Esophagus mucosa (tissue), 1 donor: Measurements from ENCODE around the gene MXRA7. TPM values are rescaled to one million over a fixed set of nuclear protein-coding genes. Genes with fewer than 3 reads are reported as not detected.
"Not testable (repeated sequence)": the region's sequence is repeated elsewhere in the genome, so short reads cannot be mapped to it uniquely, and the experiment has no call there.

Experiments
- ATAC-seq: fragments of 200-7000 bp; cut with Tn5 transposase; one replicate; pipeline ENCODE4 v1.9.1; 2020
- total RNA-seq: library from RNA; stranded (reverse); gene quantifications from one replicate; pipeline ENCODE4 v1.2.4, GENCODE V29; 2023
- donor health status: DM: yes; HTN: yes; CAD: no.

MXRA7 gene
- total RNA-seq, 1 donor from 2014 or later = 32.3 TPM

DNA sequence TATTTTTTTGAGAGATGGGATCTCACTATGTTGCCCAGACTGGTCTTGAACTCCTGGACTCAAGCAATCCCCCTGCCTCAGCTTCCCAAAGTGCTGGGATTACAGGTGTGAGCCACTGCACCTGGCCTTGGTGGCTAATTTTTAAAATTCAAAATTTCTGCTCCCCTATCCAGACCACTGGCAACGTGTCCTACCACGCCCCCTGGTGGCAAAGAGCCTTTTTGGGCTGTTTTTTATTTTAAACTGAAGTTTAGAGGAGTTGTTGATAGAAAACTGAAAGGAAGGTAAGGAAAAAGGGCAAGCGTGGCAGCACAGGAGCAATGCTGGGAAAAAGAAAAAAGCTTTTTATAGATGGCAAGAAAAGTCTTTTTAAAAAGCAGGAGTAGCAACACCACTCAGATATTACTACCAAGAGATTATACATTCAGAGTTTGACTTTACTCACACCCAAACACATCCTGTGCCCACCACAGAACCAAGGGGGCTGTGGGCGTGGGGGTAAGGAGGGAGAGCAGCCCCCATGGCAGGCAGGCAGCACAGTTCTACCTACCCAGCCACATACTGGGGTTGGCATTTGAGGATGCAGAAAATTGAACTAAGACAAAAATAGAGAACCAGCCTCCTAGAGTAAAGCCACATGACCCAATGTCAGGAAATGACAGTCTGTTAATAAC is 4.2 kb upstream of the MXRA7 start:
- ATAC-seq = no peak

DNA sequence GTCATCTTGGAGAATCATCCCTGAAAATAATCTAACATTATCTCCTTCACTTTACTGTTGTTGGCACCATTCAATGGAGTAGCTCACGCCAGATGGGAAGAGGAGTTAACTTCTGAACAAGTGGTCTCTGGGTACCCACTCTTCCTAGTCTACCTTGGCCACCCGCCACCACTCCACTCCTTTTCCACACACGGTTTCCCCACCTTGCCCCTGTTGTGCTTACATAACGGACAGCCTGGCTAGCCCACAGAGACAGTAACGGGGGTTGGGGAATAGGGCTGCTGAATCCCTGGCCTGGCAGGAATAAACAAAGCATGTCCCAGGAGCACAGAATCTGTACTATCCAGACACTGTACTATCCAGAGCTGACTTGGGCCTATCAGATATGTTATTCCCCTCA is 3.6 kb upstream of the MXRA7 start:
- ATAC-seq = no peak

DNA sequence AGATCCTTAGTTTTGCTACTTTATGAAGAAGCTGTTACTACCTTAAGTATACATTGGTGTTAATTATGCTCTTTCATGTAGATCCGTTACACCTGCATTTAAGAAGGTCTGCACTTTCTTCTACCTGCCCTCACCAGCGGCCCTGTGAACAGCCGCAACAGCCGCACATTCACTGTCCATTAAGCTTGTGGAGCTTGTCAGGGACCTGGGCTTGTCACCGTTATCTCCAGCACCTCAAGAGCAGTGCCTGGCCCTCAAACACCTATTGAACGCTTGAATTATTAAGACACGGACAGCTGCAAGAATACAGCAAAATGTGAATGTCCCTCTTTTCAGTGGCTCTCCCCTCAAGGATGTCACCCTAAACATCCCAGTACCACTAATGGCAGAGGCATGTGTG is 3.0 kb upstream of the MXRA7 start:
- ATAC-seq = no peak

DNA sequence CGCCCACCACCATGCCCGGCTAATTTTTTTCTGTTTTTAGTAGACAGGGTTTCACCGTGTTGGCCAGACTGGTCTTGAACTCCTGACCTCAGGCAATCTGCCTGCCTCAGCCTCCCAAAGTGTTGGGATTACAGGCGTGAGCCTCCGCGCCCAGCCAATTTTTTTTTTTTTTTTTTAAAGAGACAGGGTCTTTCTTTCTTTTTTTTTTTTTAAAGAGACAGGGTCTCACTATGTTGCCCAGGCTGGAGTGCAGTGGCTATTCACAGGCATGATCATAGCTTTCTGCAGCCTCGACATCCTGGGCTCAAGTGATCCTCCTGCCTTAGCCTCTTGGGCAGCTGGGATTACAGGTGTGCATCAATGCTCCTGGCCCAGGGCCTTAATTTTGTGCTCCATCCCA is 1.6 kb upstream of the MXRA7 start:
- not testable (repeated sequence) for ATAC-seq

DNA sequence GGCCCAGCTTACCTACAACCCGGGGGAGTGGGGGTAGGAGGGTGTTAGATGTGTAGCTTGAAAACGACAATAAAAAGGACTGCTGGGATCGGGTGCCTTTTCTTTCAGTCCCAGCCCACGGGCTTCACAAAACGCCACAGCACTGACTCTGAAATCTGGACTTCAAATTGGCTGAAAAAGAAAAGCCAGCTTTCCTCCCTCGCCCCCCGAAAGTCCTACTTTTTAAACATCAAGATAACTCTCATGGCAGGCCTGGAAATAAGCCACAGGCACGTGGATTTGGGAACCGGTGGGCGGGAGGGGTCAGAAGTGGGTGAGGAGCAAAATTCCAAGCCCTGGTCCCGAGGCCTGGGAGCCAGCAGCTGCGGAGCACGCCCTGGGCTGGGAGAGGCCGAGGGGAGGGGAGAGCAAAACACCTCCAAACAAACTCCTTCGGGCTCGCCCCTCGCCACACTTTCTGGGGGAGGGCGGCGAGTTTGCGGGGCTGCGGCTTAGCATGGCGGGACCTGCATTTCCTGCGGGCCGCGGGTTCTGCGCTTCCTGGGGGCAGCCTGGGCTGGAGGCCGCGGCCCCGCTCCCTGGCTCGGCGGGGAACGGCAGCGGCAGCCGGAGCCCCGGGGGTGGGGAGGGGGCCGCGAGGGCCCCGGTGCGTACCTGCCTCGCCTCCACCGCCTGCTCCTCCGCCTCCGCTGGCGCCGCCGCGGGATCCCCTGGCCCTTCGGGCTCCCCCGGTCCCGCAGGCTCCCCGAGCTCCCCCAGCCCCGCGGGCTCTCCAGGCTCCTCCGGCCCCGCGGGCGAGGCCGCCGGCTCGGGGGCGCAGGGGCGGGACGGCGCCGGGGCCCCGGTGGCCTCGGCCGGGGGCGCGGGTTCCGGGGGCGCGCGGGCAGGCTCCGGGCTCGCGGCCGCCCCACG is 558 bp downstream of the MXRA7 start:
- peak; percentile 13 for ATAC-seq

DNA sequence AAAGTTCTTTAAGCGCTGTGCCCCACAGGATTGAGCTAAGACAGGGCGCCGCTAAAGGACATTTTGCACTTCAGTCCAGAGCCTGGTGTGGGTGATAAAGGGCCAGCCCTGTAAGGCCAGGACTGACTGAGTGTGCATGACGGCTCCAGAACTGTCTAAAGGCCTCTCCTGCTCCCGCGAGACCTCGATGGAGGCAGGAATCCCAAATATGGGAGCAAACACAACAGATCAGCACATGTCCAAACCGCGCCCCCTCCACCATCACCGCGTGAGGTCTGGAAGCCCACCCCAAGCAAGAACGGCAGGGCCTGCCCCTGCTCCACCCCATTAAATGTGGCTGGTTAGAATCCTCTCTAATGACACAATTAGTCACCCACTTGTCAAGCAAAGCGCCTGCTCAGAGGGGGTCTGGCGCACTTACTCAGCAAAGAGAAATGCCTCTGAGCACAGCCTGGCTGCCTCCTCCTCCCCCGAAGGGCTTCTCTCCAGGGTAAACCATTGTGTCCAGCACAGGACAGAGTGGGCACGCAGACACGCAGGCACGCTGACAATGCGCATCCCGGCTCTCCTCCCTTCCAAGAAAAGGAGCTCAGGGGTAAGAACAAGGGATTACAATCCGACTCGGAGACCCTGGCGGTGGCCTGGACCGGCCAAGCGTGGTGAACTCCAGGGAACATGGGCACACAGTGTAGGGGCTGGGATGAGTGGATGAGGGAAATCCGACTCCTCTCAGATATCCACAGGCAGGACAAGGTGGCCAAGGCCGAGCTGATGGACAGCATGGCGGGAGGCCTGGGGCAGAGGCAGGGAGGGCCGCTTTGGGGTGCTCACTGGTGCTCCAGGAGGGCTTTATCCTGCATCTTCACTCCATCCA is 1.5 kb downstream of the MXRA7 start:
- ATAC-seq = peak; percentile 50

DNA sequence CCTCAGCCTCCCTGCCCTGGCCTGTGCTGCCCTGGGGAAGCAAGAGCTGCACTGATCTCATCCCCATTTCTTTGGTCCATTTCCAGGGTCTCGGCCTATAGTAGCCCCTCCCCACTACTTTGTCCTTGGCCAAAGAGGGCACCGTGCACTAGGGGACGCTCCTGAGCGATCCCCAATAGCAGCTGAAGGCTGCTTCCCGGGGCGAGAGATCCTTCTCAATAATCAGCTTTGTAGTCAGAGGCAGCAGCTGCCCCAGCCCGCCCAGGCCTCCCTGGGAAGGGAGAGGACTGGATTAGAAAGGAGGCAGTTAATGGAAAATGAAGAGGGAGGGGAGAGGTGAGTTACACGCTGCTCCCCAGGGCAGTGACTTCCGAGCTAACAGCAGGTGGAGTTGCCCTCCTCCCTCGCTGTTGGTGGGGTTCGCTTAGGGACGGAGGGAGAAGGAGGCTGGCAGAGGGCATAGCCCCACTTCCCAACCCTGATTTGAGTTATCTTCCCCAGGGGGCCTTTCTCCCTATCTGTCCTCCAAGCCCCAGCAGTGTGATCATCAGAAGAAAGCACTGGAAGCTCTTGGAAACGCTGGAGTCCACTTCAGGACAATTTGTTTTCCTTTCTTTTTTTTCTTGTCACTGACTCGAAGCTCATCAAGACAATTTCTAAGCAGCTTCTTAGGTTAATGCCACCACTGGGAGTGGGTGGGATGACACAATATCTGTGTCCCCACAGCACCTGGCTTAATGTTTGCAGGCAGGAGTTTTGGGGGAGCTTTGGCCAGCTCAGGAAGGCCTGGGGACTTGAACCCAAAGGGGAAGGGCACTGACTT is 2.6 kb downstream of the MXRA7 start:
- no peak for ATAC-seq

DNA sequence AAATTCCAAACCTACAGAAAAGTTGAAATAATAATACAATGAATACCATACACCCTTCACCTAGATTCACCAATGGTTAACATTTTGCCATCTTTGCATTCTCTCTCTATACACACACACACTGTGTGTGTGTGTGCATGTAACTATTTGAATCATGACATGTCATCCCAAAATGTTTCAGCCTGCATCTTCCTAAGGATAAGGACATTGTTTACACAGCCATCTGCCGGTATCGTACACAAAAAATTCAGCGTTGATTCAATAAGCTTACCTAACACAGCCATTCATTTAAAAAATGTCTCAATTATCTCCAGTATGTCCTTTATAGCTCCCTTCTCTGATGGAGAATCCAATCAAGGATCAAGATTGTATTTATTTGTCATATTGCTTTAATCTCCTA is 3.9 kb downstream of the MXRA7 start:
- no peak for ATAC-seq

DNA sequence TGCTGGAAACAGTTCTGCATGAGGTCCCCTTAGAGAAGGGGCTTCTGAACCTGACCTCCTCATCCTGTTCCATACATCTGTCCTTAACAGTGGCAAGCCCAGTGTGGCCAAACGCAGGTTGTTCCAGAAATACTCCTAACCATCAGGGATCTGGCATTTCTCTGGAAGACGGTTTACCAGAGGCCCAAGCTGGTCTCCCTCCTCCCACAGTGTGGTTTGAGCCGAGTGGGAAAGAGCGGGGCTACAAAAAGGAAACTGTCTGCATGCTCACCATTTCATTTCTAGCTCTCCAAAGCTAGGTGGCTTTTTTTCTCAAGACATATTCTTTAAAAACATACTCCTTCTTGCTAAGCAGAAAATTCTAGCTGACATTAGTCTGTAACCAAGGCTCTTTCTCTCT is 6.0 kb downstream of the MXRA7 start:
- no peak for ATAC-seq

DNA sequence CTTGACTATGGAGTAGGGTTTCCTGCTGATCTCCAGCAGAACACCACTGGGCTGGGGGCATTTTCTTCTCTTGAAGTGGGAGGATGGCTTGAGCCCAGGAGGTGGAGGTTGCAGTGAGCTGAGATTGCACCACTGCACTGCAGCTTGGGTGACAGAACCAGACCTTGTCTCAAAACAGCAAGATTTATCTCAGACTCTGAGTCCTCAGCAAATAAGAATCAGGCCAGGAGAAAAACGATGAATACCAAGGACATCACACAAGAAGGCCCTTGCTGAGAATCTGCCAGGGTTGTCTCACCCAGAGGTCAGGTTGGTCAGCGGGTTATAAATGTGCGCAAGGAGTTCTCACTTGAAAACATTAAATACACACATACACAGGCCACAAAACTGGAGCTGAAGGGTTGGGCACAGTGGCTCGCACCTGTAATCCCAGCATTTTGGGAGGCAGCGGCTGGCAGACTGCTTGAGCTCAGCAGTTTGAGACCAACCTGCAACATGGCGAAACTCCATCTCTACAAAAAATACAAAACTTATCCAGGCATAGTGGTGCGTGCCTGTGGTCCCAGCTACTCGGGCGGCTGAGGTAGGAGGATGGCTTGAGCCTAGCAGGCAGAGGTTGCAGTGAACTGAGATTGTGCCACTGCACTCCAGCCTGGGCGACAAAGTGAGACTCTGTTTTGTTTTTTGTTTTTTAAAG is 7.7 kb downstream of the MXRA7 start:
- no peak for ATAC-seq

DNA sequence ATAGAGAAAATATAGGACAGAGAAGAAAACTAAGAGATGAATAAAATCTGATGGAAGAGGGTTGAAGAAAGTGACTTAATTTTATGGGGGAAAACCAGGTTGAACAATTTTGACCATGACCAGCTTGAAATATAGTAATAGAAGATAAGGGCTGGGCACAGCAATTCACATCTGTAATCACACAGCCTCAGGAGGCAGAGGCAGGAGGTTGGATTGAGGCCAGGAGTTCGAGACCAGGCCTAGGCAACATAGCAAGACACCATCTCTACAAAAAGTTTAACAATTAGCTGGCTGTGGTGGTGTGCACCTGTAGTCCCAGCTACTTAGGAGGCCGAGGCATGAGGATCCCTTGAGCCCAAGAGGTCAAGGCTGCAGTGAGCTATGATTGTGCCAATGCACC is 8.7 kb downstream of the MXRA7 start:
- ATAC-seq = no peak

DNA sequence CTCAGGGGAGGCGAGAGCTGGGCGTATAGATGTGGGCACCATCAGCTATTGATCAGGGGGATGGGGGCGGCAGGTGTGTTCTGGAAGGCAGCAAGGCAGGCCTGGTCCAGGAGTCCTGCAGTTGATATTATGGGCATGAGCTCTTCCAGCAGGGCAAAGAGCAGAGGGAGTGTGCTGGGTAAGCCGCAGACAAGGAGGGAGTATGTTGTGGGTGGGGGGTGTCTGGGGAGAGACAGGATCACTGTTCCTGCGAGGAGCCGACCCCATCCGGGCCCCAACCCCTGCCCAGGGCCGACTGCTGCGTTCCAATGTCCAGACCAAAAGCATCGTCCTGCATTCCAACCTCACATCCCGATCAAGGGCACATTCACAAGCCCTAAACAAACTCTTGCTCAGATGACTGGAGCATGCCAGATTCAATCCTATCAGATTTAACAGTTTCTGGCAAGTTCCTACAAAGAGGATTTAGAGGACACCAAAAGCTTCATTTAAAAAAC is 9.2 kb downstream of the MXRA7 start:
- no peak for ATAC-seq

DNA sequence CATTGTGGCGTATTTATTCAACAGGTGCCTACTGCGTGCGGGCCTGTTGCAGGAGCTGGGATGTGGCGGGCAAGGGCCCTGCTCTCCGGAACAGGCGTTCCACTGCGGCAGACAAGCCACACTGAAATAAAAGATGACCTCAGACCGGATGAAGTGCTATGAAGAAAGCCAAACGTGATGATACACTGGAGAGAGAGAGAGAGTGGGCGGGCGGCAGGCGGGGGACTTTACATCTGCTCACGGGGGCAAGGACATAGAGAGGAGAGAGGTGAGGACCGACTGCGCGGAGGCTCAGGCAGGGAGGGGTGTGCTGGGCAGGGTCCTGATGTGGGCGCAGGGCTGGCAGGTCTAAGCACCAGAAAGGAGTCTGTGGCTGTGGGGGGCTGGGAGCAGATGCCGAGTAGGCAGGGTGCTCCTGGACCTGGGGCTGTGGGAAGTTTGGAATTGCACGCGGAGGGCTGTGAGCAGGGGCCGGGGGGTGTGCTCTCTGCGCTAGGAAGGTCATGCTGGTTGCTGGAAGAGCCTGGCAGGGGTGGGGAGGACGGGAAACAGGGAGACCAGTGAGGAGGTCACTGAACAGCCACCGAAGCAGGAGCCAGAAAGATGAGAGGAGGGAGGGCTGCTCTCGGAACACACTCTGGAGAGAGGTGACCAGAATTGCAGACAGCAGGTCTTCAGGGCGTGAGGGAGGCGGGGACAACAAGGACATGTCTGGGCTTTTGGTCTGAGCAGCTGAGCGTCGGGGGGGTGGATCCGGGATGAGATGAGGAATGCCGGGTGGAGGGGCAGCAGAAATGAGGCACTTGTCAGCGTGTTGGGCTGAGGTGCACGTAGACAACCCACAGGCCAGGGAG is 9.9 kb downstream of the MXRA7 start:
- ATAC-seq = peak; percentile 68

DNA sequence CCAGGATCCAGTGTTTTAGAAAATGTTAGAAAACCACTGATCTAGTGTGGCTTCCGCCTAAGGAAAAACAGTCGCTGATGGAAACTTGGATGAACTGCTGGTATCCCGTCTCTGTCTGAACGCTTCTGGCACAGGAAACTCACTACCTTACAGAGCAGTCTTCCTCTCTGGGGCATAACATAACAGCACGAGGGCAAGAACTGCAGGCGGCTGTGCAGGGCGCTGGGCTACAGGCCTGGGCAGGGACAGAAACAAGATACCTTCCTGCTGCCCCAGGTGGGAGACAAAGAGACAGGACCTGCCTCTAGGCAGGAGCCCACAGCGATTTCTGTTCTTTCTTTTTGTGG is 10.5 kb downstream of the MXRA7 start:
- peak; percentile 51 for ATAC-seq

DNA sequence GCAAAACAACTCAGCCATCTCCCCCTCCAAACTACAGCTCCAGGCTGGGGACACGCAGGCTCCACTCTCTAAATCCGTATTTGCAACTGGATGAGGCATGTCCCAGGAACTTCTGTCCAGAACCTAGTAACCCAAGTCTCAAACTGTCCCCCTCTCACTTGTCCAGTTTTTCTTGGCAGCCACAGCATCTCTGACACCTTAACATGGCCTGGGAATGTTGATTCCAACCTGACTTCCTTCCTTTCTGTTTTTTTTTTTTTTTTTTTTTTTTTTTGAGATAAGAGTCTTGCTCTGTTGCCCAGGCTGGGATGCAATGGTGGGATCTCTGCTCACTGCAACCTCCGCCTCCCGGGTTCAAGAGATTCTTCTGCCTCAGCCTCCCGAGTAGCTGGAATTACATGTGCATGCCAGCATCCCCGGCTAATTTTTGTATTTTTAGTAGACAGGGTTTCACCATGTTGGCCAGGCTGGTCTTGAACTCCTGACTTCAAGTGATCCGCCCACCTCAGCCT is 12.2 kb downstream of the MXRA7 start:
- not testable (repeated sequence) for ATAC-seq

DNA sequence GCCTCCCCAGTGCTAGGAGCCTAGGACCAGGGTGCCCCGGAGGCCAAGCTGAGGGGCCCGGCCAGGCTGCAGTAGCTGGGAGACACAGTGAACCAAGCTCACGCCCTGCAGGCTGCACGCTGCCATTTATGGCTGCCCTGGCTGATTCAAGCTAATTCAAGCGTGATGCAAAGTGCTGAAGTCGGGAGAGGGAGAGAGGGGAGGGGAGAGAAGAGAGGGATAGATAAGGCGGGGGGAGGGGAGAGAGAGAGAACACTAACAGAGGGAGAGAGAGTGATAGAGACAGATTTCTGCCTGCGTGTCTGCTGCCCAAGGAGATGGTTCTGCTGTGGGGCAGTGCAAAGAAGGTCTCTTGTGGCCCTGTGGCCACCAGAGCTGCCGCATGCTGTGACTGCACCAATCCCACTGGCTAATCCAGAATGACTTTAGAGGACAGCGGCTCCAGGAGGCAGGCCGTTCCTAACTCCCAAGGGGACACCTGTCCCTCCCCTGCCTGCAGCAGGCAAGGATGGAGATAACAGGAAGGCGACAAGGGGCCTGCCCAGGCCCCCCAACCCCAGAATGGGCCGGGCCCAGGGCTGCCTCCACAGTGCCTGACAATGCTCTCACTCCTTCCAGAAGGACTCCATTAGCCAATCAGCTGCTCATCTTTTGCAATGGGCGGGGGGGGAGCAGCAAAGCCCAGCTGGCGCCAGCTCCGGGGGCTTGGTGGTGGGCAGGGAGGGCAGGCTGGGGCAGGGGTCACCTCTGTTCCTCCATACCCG is 12.9 kb downstream of the MXRA7 start:
- no peak for ATAC-seq

DNA sequence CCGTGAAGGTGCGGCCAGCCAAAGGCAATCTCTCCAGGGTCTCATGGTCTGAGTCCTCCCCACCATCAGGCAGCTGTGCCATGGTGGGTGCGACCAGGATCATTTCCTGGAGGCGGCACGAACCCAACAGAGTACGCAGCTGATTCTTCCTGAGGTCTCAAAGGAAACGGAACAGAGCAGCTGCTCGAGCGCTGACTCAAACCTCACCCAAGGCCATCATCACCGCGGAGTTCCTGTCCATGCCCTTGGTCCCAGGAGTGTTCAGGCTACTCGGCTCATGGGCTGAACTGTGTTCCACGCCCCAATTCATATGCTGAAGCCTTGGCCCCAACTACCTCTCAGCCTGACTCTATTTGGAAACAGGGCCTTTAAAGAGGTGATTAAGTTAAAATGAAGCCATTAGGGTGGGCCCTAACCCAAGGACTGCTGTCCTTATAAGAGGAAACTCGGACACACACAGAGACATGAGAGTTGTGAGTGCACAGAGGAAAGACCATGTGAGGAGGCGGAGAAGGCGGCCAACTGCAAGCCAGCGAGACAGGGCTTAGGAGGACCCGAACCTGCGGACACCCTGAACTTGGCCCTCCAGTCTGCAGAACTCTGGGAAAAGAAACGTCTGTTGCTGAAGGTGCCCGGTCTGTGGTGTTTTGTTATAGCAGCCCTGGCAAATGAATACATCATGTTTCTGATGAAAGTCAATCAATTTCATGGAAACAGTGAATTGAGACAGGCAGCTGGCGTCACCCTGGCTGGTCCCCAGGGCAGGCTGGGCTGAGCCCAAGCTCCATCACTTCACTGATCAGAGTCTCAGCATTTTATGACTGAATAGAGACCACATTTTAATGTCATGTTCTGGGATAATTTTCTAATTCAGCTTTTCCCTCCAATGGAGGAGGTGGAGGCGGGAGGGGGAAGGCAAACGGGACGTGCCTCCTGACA is 13.7 kb downstream of the MXRA7 start:
- peak; percentile 28 for ATAC-seq
